HEK293 (cell line): ENCODE measurements around the gene VEPH1.

Experiments used
- BCL11A ChIP-seq: fragments of 450-650 bp; formaldehyde crosslinking; IDR thresholded peaks from 2 replicates; pipeline ENCODE4 v1.5.1; 2016; ENCODE audit warnings: low read depth, missing biosample characterization, missing genetic modification characterization
- GLI4 ChIP-seq: fragments of 450-650 bp; formaldehyde crosslinking; IDR thresholded peaks from 2 replicates; pipeline ENCODE4 v1.5.1; 2016; ENCODE audit warnings: missing biosample characterization, missing genetic modification characterization
- IKZF3 ChIP-seq: fragments of 450-650 bp; IDR thresholded peaks from 2 replicates; pipeline ENCODE4 v1.5.0; 2018; ENCODE audit warnings: missing biosample characterization, mild to moderate bottlenecking, missing genetic modification characterization, moderate library complexity
- REPIN1 ChIP-seq: fragments of 450-650 bp; formaldehyde crosslinking; IDR thresholded peaks from 2 replicates; pipeline ENCODE4 v1.5.1; 2017; ENCODE audit warnings: missing biosample characterization, missing genetic modification characterization, low read depth
- ZBTB1 ChIP-seq: fragments of 450-650 bp; formaldehyde crosslinking; IDR thresholded peaks from 2 replicates; pipeline ENCODE4 v1.5.1; 2016; ENCODE audit warnings: missing biosample characterization, missing genetic modification characterization
- ZBTB7A ChIP-seq: fragments of 450-650 bp; formaldehyde crosslinking; IDR thresholded peaks from 2 replicates; pipeline ENCODE4 v1.5.1; 2016; ENCODE audit warnings: low read depth, missing biosample characterization, missing genetic modification characterization
- ZEB2 ChIP-seq: fragments of 450-650 bp; formaldehyde crosslinking; IDR thresholded peaks from 2 replicates; pipeline ENCODE4 v1.5.1; 2016; ENCODE audit warnings: missing biosample characterization, missing genetic modification characterization
- ZNF202 ChIP-seq: fragments of 450-650 bp; formaldehyde crosslinking; IDR thresholded peaks from 2 replicates; pipeline ENCODE4 v1.5.1; 2016; ENCODE audit warnings: missing biosample characterization, missing genetic modification characterization, borderline replicate concordance
- ZNF335 ChIP-seq: fragments of 450-650 bp; formaldehyde crosslinking; conservative IDR thresholded peaks from 2 replicates; pipeline ENCODE4 v1.5.1; 2016; ENCODE audit warnings: missing biosample characterization, missing genetic modification characterization
- ZNF544 ChIP-seq: fragments of 450-650 bp; formaldehyde crosslinking; IDR thresholded peaks from 2 replicates; pipeline ENCODE4 v1.5.0; 2017; ENCODE audit warnings: missing biosample characterization, missing genetic modification characterization
- TF ChIP-seq, protein P1 (sequence below): fragments of 450-650 bp; formaldehyde crosslinking; IDR thresholded peaks from 2 replicates; pipeline ENCODE4 v1.5.1; 2016; ENCODE audit warnings: missing biosample characterization, missing genetic modification characterization
- TF ChIP-seq, protein P2 (sequence below): fragments of 450-650 bp; formaldehyde crosslinking; IDR thresholded peaks from 2 replicates; pipeline ENCODE4 v1.5.1; 2016; ENCODE audit warnings: missing biosample characterization, missing genetic modification characterization

DNA sequence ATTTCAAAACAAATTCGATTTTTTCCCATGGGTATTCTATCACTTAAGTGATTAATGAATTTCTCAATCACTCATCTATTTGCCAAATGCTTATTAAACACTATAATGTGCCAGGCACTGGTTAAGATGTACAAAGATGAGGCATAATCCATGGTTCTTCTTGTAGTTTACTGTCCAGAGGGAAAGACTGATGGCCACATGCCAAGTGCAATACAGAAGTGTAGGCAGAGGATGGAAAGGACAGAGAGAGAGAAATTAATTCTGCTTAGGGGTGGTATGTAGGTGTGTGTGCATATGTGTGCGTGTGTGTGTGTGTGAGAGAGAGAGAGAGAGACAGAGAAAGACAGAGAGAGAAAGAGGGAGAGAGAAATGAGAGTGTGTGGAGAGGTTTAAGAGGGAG, 222.4 kb downstream of the VEPH1 start:
- no peak for TF ChIP-seq ZBTB7A (tag by site-specific recombination)
- TF ChIP-seq, protein P1, sequence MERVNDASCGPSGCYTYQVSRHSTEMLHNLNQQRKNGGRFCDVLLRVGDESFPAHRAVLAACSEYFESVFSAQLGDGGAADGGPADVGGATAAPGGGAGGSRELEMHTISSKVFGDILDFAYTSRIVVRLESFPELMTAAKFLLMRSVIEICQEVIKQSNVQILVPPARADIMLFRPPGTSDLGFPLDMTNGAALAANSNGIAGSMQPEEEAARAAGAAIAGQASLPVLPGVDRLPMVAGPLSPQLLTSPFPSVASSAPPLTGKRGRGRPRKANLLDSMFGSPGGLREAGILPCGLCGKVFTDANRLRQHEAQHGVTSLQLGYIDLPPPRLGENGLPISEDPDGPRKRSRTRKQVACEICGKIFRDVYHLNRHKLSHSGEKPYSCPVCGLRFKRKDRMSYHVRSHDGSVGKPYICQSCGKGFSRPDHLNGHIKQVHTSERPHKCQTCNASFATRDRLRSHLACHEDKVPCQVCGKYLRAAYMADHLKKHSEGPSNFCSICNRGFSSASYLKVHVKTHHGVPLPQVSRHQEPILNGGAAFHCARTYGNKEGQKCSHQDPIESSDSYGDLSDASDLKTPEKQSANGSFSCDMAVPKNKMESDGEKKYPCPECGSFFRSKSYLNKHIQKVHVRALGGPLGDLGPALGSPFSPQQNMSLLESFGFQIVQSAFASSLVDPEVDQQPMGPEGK, result no peak
- TF ChIP-seq ZNF335 (tag by site-specific recombination), result no peak
- no peak for TF ChIP-seq REPIN1 (tag by site-specific recombination)
- TF ChIP-seq ZBTB1, result no peak
- TF ChIP-seq, protein P2, sequence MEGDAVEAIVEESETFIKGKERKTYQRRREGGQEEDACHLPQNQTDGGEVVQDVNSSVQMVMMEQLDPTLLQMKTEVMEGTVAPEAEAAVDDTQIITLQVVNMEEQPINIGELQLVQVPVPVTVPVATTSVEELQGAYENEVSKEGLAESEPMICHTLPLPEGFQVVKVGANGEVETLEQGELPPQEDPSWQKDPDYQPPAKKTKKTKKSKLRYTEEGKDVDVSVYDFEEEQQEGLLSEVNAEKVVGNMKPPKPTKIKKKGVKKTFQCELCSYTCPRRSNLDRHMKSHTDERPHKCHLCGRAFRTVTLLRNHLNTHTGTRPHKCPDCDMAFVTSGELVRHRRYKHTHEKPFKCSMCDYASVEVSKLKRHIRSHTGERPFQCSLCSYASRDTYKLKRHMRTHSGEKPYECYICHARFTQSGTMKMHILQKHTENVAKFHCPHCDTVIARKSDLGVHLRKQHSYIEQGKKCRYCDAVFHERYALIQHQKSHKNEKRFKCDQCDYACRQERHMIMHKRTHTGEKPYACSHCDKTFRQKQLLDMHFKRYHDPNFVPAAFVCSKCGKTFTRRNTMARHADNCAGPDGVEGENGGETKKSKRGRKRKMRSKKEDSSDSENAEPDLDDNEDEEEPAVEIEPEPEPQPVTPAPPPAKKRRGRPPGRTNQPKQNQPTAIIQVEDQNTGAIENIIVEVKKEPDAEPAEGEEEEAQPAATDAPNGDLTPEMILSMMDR (tag by site-specific recombination), result no peak
- TF ChIP-seq GLI4 (tag by site-specific recombination), result no peak
- no peak for TF ChIP-seq ZNF202 (tag by site-specific recombination)
- TF ChIP-seq ZEB2 (tag by site-specific recombination), result no peak
- TF ChIP-seq IKZF3 (tag by site-specific recombination), result no peak
- no peak for TF ChIP-seq ZNF544
- TF ChIP-seq BCL11A (tag by site-specific recombination), result no peak
